Astrocyte of the cerebellum (primary cell): ENCODE results near the gene SLC6A11.

Experiments
- DNase-seq: peaks from one replicate; pipeline ENCODE4 v3.0.0-alpha.2; 2011; ENCODE audit warnings: low read depth
- H3K4me3 ChIP-seq: 2 replicates; pipeline ENCODE4 v1.5.1; 2011; ENCODE audit warnings: mild to moderate bottlenecking, low read depth, low read length, moderate library complexity
- CTCF ChIP-seq: IDR thresholded peaks from 2 replicates; pipeline ENCODE4 v1.5.1; 2012; ENCODE audit warnings: low read length, low read depth, moderate library complexity, mild to moderate bottlenecking; ENCODE audit errors: missing control alignments
- in situ Hi-C: cut with HindIII; loops from 2 replicates; pipeline ENCODE4 v1.10.0; 2017; ENCODE audit warnings: low sequenced_read_pairs

The SLC6A11 gene

GRCh38 chr3:10786640-10787039 lies 29.4 kb upstream of the SLC6A11 start:
- in situ Hi-C loops = no loop called here
- no peak overlapping the region for H3K4me3 ChIP-seq
- no peak for TF ChIP-seq CTCF
- DNase-seq = no peak

DNA sequence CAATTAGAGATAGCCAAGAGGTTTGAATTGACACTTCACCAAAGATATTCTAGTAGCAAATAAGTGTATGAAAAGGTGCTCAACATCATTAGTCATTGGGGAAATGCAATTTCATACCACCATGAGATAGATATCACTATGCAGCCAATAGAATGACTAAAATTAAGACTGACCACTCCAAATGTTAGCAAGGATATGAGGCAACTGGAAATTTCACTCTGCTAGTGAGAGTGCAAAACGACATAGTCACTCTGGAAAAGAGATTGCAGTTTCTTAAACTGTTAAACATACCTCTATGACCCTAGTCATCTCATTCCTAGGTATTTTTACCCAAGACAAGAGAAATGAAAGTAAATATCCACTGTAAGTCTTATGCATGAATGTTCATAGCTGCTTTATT lies 27.6 kb upstream of the SLC6A11 start:
- no peak for TF ChIP-seq CTCF
- H3K4me3 ChIP-seq = no peak overlapping the region
- DNase-seq = no peak
- in situ Hi-C loops = no loop called here

- no peak for TF ChIP-seq CTCF
- DNase-seq = no peak
- in situ Hi-C loops = no loop called here
- H3K4me3 ChIP-seq = no peak overlapping the region
These were observed 25.3 kb upstream of the SLC6A11 start for GRCh38 chr3:10790713-10791112.

DNA sequence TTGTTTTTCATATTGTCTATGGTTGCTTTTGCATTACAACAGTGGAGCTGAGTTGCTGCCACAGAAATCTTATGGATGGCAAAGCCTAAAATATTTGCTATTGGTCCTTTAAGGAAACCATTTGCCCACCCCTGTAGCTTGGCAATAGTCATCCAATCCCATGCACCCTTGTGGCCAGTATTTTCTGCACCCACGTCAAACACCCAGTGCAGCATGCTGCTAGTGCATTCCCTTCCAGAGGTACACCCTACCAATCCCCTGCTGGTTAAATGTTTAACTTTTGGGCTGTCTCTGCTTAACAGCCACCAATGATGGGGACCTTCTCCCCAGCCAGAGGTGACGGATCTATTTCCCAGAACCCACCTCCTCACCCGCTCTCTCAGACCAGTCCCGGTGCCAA lies 23.8 kb upstream of the SLC6A11 start:
- in situ Hi-C loops = no loop called here
- DNase-seq = no peak
- H3K4me3 ChIP-seq = no peak overlapping the region
- no peak for TF ChIP-seq CTCF

- in situ Hi-C loops = no loop called here
- no peak for DNase-seq
- no peak overlapping the region for H3K4me3 ChIP-seq
- TF ChIP-seq CTCF = no peak
These were observed 17.2 kb upstream of the SLC6A11 start for GRCh38 chr3:10798600-10799367.

DNA sequence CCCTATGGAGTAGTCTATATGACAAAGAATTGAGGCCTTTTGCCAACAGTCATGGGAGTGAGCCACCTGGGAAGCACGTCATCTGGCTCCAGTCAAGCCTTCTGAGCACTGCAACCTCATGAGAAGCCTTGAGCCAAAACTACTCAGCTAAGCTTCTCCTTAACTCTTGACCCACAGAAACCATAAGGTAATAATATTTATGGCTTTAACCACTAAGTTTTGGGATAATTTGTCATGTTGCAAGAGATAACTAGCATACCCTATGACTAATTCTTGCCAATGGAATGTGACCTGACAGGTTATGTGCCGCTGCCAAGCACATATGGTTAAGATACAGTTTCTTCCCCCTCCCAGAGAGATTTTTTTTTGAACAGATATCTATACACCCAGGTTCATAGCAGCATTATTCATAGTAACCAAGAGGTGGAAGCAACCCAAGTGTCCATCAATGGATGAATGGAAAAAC lies 11.8 kb upstream of the SLC6A11 start:
- H3K4me3 ChIP-seq = no peak overlapping the region
- DNase-seq = no peak
- TF ChIP-seq CTCF = no peak
- in situ Hi-C loops = no loop called here
